Pancreas (tissue), 10 donors: ENCODE data around the gene POLE3. TPM values are rescaled to one million over a fixed set of nuclear protein-coding genes. Genes with fewer than 3 reads are reported as not detected.
A peak's percentile ranks its signal among the peaks of the same experiment; 100 is the strongest.
"Not testable (repeated sequence)": the region's sequence is repeated elsewhere in the genome, so short reads cannot be mapped to it uniquely, and the experiment has no call there.

Source experiments
- ATAC-seq, 4 donors: fragments of 200-7000 bp; cut with Tn5 transposase; one replicate each; pipeline versions ENCODE4 v1.8.0 to v1.9.1; 2020; ENCODE audit warnings: mild to moderate bottlenecking in 4 of 4, moderate library complexity in 4 of 4
- DNase-seq, 6 donors: peaks; one replicate each; pipeline ENCODE4 v3.0.0-alpha.2; 2020
- FAIRE-seq: peaks from 2 replicates; lab custom pipeline; 2012; peaks lifted over from hg19 to GRCh38; lab: Jason Lieb, UNC
- H3K27ac ChIP-seq, 4 donors: fragments of 200-600 bp; sonication (generic); 1 replicate in 3 of 4; 2 replicates in 1 of 4; pipeline versions ENCODE4 v1.5.0 to v1.8.0; 2020
- H3K27me3 ChIP-seq, 4 donors: fragments of 200-600 bp; one replicate each; pipeline ENCODE4 v1.8.0; 2021
- H3K36me3 ChIP-seq, 3 donors: fragments of 200-600 bp; sonication (generic) in 1 of 3; one replicate each; pipeline versions ENCODE4 v1.5.0 to v1.8.0; 2020 to 2021
- H3K4me1 ChIP-seq, 3 donors: fragments of 200-600 bp; one replicate each; pipeline ENCODE4 v1.8.0; 2021
- H3K4me3 ChIP-seq, 4 donors: fragments of 200-600 bp; sonication (generic) in 2 of 4; one replicate each; pipeline versions ENCODE4 v1.5.0 to v1.8.0; 2020 to 2021
- H3K9me3 ChIP-seq, 4 donors: fragments of 200-600 bp; one replicate each; pipeline ENCODE4 v1.8.0; 2021
- WGBS, 2 donors: extraction: QIAGEN DNeasy Blood & Tissue Kit; methylation state at CpG; one replicate each; pipeline ENCODE4 v1.1.7; 2013; 5-methylcytosine and 5-hydroxymethylcytosine counted together
- intact Hi-C, 3 donors: fragments of 100-400 bp; cut with DNase I; formaldehyde crosslinking; loops; one replicate each; pipeline versions ENCODE4 v1.11.1 to v1.14.2; 2022
- polyA plus RNA-seq, 2 donors: library from polyadenylated mRNA; stranded (reverse); fragments of 200-250 nt; gene quantifications; one replicate each; pipeline ENCODE4 v1.2.3, GENCODE V29; 2013
- total RNA-seq, 6 donors: library from RNA; stranded (reverse); fragmentation: NEBNext Ultra II Directional in 4 of 6; extraction: Animal tissue kit (Norgen Biotek cat#: 25700) in 4 of 6; gene quantifications; one replicate each; pipeline versions ENCODE4 v1.2.1 to v1.2.4, GENCODE V29; 2021 to 2023
- TF ChIP-seq, protein P1 (sequence below), 4 donors: fragments of 200-600 bp; sonication (generic) in 3 of 4; IDR thresholded peaks; one replicate each; pipeline versions ENCODE4 v1.5.0 to v1.8.0; 2021; ENCODE audit warnings: antibody characterized with exemption in 4 of 4
- donor health status: healthy with polysubstance abuse.
- donor health status: DM: no; HTN: no; CAD: no; lungs with moderate emphysema.
- donor health status: DM: no; HTN: no; CAD: no.
- donor health status: control.
- donor health status: control.
- donor health status: Bipolar disorder and iron deficiency.
- donor health status: DM: yes; HTN: yes; CAD: no.
- donor health status: DM: no; HTN: no; CAD: no.
- donor health status: DM: no; HTN: no; CAD: no.
- donor health status: DM: yes; HTN: yes; CAD: no.

POLE3 gene
- total and polyA plus RNA-seq, 8 donors = 8.7 to 19.1 (median 13.3) TPM

DNA sequence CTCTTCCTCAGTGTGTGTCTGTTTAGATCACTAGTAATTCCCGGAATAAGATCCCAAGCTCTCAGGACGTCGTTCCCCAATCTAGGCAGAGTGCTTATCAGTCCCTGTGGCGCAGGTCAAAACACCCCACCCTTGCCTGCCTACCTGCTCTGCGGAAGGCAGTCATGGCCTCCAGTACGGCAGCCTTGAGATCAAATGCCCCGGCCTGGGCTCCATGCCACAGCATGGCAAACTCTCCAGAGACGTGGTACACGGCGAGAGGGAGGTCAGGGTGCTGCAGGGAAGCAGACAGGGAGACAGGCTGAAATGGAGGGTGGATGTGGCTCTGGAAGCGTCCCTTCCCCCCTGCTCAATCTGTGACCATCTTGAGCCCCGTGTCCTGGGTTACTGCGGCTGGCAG is 21.6 kb downstream of the POLE3 start:
- Histone ChIP-seq H3K9me3 (no peaks in the 10 kb centered on the region), H3K4me3 (no peak overlapping the region), H3K27ac (peak overlapping the region; percentile 68 to 80 (median 75)), H3K4me1 (peaks cover 32 to 38% (median 36%) of the 10 kb centered on the region in 3 donors), H3K36me3 (peaks cover 0 to 32% (median 11%) of the 10 kb centered on the region in 3 donors), H3K27me3 (no peaks in the 10 kb centered on the region)
- 17 to 24% methylated on average over 13 of the region's 13 CpGs for WGBS, 2 donors
- intact Hi-C loops = no loop called here
- ATAC-seq (peak; percentile 78 to 88 (median 86)), DNase-seq (peak; percentile 79 to 93 (median 86)), FAIRE-seq (no peak)
- TF ChIP-seq, protein P1, sequence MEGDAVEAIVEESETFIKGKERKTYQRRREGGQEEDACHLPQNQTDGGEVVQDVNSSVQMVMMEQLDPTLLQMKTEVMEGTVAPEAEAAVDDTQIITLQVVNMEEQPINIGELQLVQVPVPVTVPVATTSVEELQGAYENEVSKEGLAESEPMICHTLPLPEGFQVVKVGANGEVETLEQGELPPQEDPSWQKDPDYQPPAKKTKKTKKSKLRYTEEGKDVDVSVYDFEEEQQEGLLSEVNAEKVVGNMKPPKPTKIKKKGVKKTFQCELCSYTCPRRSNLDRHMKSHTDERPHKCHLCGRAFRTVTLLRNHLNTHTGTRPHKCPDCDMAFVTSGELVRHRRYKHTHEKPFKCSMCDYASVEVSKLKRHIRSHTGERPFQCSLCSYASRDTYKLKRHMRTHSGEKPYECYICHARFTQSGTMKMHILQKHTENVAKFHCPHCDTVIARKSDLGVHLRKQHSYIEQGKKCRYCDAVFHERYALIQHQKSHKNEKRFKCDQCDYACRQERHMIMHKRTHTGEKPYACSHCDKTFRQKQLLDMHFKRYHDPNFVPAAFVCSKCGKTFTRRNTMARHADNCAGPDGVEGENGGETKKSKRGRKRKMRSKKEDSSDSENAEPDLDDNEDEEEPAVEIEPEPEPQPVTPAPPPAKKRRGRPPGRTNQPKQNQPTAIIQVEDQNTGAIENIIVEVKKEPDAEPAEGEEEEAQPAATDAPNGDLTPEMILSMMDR (IDR thresholded peaks at IDR 0.05) = no peak

DNA sequence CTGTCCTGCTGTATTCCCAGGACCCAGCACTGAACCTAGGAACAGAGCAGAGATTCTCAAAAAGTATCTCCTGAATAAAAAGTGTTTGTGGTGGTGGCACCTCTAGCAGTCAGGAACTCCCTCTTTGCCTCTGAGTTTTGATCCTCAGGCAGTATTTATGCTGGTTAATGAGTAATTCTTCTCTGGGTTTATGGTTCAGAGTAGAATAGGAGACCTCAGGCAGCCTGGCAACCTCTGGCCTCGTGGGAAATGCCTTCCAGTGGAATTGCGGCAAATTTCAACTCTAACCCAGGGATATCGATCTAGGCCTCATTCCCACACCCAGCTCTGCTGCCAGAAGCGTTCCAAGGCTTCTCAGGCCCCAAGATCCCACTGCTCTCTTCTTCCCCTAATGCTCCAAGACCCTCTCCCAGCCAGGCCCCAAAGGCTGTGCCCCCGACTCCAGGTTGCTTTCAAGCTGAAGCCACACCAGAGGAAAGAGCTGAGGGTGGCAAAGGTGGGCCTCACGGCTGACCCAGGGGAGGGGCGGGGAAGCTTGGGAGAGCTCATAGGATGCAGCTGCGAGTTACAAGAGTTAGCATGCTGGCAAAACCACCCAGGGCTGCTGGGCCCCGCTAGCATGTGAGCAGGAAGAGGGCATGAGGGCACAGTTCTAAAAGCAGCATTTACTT is 22.8 kb downstream of the POLE3 start:
- Histone ChIP-seq H3K4me1 (peaks cover 41 to 44% (median 43%) of the 10 kb centered on the region in 3 donors), H3K36me3 (peaks cover 0 to 32% (median 11%) of the 10 kb centered on the region in 3 donors), H3K4me3 (no peak overlapping the region), H3K27me3 (no peaks in the 10 kb centered on the region), H3K9me3 (no peaks in the 10 kb centered on the region), H3K27ac (peak overlapping the region; percentile 68 to 80 (median 75))
- DNase-seq (peak in 5 of 6 donors; percentile 70 to 81 (median 76)), FAIRE-seq (no peak), ATAC-seq (peak; percentile 79 to 86 (median 84))
- WGBS, 2 donors = 16 to 17% methylated on average over 9 of the region's 9 CpGs
- TF ChIP-seq, protein P1 (IDR thresholded peaks at IDR 0.05) = no peak
- intact Hi-C loops = no loop called here

DNA sequence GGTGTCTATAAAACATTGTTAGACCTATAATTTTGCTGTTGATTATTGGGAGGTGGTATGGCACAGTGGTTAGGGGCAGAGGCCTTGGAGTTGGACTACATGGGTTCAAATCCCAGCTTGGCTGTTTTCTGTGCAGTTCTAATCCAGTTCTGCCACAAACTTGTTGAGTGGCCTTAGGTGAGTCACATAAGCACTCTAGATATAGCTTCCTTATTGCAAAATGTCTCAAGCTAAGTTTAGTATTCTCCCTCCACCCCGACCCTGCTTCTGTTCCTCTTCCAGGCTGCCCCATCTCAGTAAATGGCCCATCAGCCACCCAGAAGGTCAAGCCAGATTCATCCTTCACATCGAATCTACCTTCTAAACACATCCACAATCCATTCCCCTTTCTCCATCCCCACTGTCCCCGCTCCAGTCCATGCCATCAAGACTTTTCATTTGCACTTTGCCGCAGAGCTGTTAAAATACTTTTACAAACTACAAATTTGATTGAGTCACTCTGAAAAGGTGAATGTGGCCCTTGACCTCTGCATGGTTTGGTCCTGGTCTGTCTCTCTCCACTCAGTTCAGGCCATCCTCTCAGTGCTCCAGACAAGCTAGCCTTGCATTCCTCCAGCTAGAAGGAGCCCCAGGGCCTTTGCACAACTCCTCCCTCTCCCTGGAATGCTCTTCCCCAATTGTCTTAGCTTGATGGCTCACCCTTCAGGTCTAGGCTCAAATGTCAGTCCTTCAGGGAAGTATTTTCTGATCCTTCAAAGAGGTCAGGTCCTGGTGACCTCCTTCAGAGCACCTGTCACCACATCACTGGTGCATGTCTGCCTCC is 23.7 kb downstream of the POLE3 start:
- peaks cover 47 to 52% (median 51%) of the 10 kb centered on the region in 3 donors for H3K4me1 ChIP-seq
- peaks cover 0 to 24% (median 11%) of the 10 kb centered on the region in 3 donors for H3K36me3 ChIP-seq
- peak overlapping the region; percentile 68 to 80 (median 75) for H3K27ac ChIP-seq
- H3K9me3 ChIP-seq = no peaks in the 10 kb centered on the region
- TF ChIP-seq, protein P1 (IDR thresholded peaks at IDR 0.05) = no peak
- H3K27me3 ChIP-seq = no peaks in the 10 kb centered on the region
- intact Hi-C loops = no loop called here
- WGBS, 2 donors = 88 to 89% methylated on average over 4 of the region's 4 CpGs
- H3K4me3 ChIP-seq = no peak overlapping the region
- DNase-seq = peak in 1 of 6 donors; percentile 15
- ATAC-seq = no peak
- no peak for FAIRE-seq

DNA sequence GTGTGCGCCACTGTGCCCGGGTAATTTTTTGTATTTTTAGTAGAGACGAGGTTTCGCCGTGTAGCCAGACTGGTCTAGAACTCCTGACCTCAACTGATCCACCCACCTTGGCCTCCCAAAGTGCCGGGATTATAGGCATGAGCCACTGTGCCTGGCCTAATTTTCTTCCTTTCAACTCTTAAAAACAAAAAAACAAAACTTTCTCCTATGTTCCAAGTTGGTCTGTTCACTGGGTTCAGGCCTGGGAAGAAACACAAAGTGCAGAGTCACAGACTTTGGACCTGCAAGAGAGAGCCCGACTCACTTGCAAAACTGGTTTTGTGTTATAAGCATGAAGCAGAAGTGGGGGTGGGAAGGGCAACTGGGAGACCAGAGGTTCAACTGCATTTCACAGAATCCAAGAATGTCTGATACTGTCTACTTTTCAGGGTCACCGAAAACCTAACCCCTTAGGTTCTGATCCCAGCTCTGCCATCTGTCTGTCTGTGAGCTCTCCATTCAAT is 28.5 kb downstream of the POLE3 start:
- intact Hi-C loops = no loop called here
- no peak overlapping the region for H3K4me3 ChIP-seq
- peak overlapping the region; percentile 68 to 95 (median 78) for H3K27ac ChIP-seq
- ATAC-seq (peak; percentile 84 to 90 (median 88)), DNase-seq (peak in 4 of 6 donors; percentile 61 to 88 (median 84)), FAIRE-seq (no peak)
- H3K36me3 ChIP-seq = no peaks in the 10 kb centered on the region
- WGBS, 2 donors = 16 to 18% methylated on average over 8 of the region's 8 CpGs
- TF ChIP-seq, protein P1 (IDR thresholded peaks at IDR 0.05) = no peak
- no peaks in the 10 kb centered on the region for H3K9me3 ChIP-seq
- no peaks in the 10 kb centered on the region for H3K27me3 ChIP-seq
- H3K4me1 ChIP-seq = peaks cover 48 to 63% (median 58%) of the 10 kb centered on the region in 3 donors

DNA sequence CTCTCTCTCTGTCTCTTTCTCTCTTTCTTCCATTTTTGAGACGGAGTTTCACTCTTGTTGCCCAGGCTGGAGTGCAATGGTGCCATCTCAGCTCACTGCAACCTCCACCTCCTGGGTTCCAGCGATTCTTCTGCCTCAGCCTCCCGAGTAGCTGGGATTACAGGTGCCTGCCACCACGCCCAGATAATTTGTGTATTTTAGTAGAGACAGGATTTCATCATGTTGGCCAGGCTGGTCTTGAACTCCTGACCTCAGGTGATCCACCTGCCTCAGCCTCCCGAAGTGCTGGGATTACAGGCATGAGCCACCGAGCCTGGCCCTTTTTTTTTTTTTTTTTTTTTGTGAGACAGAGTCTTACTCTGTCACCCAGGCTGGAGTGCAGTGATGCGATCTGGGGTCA is 29.0 kb downstream of the POLE3 start:
- Histone ChIP-seq H3K4me1 (peaks cover 43 to 58% (median 53%) of the 10 kb centered on the region in 3 donors), H3K27ac (peak overlapping the region; percentile 68 to 95 (median 78))
- H3K9me3 ChIP-seq, H3K27me3 ChIP-seq, FAIRE-seq, DNase-seq, H3K36me3 ChIP-seq, intact Hi-C loops, H3K4me3 ChIP-seq: not testable (repeated sequence)
- ATAC-seq = peak in 1 of 4 donors; percentile 0
- WGBS, 2 donors = 31 to 34% methylated on average over 7 of the region's 7 CpGs
